Spinal cord (tissue), 10 donors: Measurements from ENCODE around the gene IGFALS. TPM values are rescaled to one million over a fixed set of nuclear protein-coding genes. Genes with fewer than 3 reads are reported as not detected.
A peak's percentile ranks its signal among the peaks of the same experiment; 100 is the strongest.

Experiments
- DNase-seq, 6 donors: peaks; one replicate each; pipeline versions ENCODE4 v3.0.0 to v3.0.0-alpha.2; 2013 to 2015; ENCODE audit warnings: low spot score in 6 of 6, low read depth in 4 of 6
- H3K27ac ChIP-seq: one replicate; pipeline ENCODE4 v1.5.1; 2013; ENCODE audit warnings: low read depth, low read length, control low read depth
- H3K27me3 ChIP-seq: one replicate; pipeline ENCODE4 v1.6.1; 2013; ENCODE audit warnings: low read length; ENCODE audit not compliant: control insufficient read depth, insufficient read depth
- H3K36me3 ChIP-seq: one replicate; pipeline ENCODE4 v1.6.1; 2013; ENCODE audit warnings: low read length; ENCODE audit not compliant: control insufficient read depth, insufficient read depth
- H3K4me1 ChIP-seq: one replicate; pipeline ENCODE4 v1.6.1; 2013; ENCODE audit warnings: low read length; ENCODE audit not compliant: control insufficient read depth, insufficient read depth
- H3K4me3 ChIP-seq: one replicate; pipeline ENCODE4 v1.5.1; 2013; ENCODE audit warnings: low read depth, low read length, control low read depth
- H3K9me3 ChIP-seq: one replicate; pipeline ENCODE4 v1.6.1; 2013; ENCODE audit warnings: low read length; ENCODE audit not compliant: control insufficient read depth, insufficient read depth
- WGBS: methylation state at CpG from one replicate; pipeline ENCODE4 v1.1.5; 2013; ENCODE audit warnings: missing lambda C conversion rate; ENCODE audit not compliant: insufficient coverage; 5-methylcytosine and 5-hydroxymethylcytosine counted together
- polyA plus RNA-seq, 2 donors: library from polyadenylated mRNA; unstranded; fragments of 120-200 nt; gene quantifications; one replicate each; pipeline ENCODE4 v1.2.1, GENCODE V29; 2013; ENCODE audit not compliant: insufficient read length in 2 of 2
- total RNA-seq, 2 donors: library from RNA; depleted of rRNA in 1 of 2; stranded (reverse); fragments of 120-200 nt in 1 of 2; fragments of >200 nt in 1 of 2; gene quantifications; one replicate each; pipeline versions ENCODE4 v1.2.3 to v1.2.4, GENCODE V29; 2013 to 2014
- donor health status: healthy.

The IGFALS gene
- total and polyA plus RNA-seq, 4 donors, result 0.33 to 1.3 (median 0.39) TPM; not detected in 1

DNA sequence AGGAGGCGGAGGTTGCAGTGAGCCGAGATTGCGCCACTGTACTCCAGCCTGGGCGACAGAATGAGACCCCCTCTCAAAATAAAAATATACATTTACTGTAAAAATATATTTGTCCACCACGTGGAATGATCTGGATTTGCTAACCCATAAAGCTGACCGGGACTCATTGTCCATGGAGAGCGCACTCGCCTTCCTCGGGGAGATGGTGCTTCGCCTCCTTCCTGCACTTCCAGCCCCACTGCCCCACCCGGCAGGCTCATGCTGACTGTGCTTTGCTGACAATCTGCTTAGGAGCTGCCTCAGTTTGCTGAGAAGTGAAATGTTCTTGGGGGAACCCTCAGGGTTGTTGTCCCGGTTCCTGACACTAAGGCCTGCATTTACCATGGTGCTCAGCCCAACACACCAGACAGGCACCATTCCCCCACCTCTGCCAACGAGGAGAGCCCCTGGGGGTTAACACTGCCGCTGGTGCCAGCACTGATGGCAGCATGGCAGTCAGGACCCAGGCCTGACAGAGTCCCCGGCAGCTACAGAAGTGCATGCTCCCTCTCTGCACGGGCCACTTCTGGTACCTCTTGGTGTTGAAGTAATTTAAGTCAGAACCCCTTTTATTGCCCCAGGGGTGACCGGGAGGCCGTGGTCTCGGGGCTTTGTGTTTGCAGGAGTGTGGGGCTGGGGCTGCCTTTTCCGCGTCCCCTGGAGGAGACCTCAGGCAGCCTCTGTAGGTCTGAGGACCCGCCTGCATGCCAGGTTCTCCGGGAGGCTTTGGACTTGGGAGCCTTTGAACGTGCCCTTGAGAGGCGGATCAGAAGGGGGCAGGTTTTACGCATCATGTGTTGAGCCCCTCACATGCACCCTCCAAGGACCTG lies 8.3 kb downstream of the IGFALS start:
- Histone ChIP-seq H3K4me3 (no peak overlapping the region), H3K9me3 (no peaks in the 10 kb centered on the region), H3K27ac (no peak overlapping the region), H3K36me3 (peaks cover 71% of the 10 kb centered on the region), H3K4me1 (peaks cover 32% of the 10 kb centered on the region), H3K27me3 (no peaks in the 10 kb centered on the region)
- no peak for DNase-seq
- 92% methylated on average over 19 of the region's 26 CpGs for WGBS

DNA sequence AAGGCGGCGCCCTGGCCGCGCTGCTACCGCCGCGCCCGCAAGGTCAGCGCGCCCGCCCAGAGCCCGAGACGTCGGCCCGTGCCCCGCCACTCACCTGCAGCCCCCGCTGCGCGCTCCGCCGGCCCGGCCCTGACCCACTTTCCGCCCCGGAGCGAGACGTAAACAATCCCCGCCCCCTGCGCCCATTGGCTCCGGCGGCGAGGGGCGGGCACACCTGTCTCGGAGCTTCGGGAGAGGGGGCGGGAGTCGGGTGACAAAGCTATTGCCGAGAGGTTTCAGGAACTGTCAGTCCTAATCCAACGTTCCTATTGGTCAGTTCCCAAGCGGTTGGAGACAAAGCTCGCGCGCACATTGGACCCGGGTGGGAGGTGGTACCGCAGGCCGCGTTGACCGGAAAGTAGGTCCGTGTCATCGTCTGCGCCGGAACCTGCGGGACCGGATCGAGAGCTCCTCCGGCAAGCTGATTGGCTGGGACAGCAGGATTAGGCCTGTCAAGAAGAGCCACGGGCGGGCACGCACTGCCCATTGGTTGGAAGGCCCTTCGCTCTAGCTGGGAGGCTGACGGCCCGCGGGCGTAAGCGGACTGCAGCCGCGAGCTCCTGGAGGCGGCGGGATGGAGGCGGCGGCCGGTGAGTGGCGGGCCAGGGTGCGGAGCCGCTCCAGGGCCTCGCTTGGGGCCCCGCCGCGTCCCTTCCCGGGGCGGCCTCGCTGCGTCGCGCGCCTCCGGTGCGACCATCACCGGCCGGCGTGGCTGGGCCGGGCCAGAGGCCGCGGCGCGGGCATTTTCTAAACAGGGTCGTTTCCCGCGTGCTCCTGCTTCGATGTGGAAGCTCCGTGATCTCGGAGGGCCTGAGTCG lies 10.9 kb downstream of the IGFALS start, which contains the start of the genes NUBP2 and SPSB3:
Gene NUBP2, plus strand, starts transcription at position 553 of the 857 bp plus-strand sequence. Its CDS starts 61 bp downstream, at position 614.
Gene SPSB3, minus strand, starts transcription at position 164 of the 857 bp plus-strand sequence. CDS start 1,088 bp downstream, outside the sequence.
- peaks cover 45% of the 10 kb centered on the region for H3K4me1 ChIP-seq
- peak within 1 kb of the TSS; percentile 40 for H3K27ac ChIP-seq
- DNase-seq, result peak; percentile 97 to 100 (median 100)
- under 1% methylated on average over 102 of the region's 102 CpGs for WGBS
- no peaks in the 10 kb centered on the region for H3K9me3 ChIP-seq
- H3K27me3 ChIP-seq, result no peaks in the 10 kb centered on the region
- peak within 1 kb of the TSS; percentile 80 for H3K4me3 ChIP-seq
- H3K36me3 ChIP-seq, result peaks cover 71% of the 10 kb centered on the region

DNA sequence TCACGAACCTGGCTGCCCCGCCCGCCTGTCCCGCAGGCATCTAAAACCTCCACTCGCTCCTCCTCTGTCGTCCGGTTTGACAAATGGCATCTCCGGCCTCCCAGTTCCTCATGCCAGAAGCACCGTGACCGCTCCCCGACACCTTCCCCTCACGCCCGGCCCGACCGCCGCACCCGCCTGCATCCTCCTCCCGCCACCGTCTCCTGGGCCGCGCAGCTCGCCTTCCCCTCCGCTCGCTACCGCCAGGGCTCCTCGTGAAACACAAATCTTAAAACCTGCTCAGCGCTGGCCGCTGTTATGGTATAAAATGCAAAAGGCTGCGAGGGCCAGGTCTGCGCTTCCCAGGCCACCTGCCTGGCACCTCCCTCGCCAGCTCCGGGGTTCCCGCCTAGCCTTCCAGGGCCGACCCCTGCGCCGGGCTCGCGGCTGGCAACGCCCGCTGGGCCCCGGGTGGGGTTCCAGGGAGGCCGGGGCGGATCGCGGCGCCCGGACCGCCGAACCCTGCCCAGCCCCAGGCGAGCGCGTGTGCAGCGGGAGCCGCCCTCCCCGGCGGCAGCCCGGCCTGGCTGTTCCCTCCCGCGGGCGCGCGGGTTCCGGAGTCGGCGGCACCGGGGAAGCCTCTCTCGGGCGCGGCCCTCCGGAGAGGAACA lies 11.6 kb downstream of the IGFALS start:
- Histone ChIP-seq H3K36me3 (peaks cover 71% of the 10 kb centered on the region), H3K27me3 (no peaks in the 10 kb centered on the region), H3K27ac (peak overlapping the region; percentile 40), H3K4me3 (peak overlapping the region; percentile 80), H3K4me1 (peaks cover 45% of the 10 kb centered on the region), H3K9me3 (no peaks in the 10 kb centered on the region)
- WGBS, result under 1% methylated on average over 70 of the region's 70 CpGs
- peak in 1 of 6 donors; percentile 12 for DNase-seq

DNA sequence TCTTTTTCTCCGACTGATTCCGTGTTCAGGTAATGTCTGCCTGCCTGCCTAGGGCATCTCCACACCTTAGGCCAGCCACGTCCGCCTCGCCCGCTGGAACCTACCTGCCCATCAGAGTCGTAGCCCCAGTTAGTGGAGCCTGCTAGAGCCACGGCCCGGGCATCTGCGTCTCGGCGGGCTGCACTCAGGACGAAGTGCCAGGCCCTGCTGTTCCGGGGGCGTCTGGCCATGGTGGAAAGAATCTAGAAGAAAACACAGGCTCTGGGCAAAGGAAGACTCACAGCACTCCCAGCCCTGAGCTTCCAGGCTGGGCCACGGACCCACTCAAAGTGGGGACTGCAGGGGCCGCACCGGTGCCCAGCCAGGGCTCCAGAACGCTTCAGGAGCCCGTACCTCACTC lies 12.3 kb downstream of the IGFALS start:
- Histone ChIP-seq H3K9me3 (no peaks in the 10 kb centered on the region), H3K27me3 (no peaks in the 10 kb centered on the region), H3K4me1 (peaks cover 45% of the 10 kb centered on the region), H3K4me3 (peak overlapping the region; percentile 80), H3K27ac (no peak overlapping the region), H3K36me3 (peaks cover 71% of the 10 kb centered on the region)
- WGBS, result 71% methylated on average over 20 of the region's 20 CpGs
- no peak for DNase-seq

DNA sequence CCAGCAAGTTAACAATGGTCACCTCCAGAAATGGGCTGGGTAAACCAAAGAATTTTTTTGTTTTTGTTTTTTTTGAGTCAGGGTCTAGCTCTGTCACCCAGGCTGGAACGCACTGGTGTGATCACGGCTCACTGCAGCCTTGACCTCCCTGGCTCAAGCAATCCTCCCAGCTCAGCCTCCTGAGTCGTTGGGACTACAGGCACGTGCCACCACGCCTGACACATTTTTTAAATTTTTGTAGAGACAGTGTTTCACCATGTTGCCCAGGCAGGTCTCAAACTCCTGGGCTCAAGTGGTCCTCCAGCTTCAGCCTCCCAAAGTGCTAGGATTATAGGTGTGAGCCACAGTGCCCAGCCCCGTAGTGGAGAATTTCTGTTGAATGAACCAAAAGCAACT lies 12.8 kb downstream of the IGFALS start:
- DNase-seq, result no peak
- Histone ChIP-seq H3K27ac (no peak overlapping the region), H3K9me3 (no peaks in the 10 kb centered on the region), H3K4me3 (no peak overlapping the region), H3K27me3 (no peaks in the 10 kb centered on the region), H3K4me1 (peaks cover 45% of the 10 kb centered on the region), H3K36me3 (peaks cover 71% of the 10 kb centered on the region)
- WGBS, result 88% methylated on average over 2 of the region's 6 CpGs

DNA sequence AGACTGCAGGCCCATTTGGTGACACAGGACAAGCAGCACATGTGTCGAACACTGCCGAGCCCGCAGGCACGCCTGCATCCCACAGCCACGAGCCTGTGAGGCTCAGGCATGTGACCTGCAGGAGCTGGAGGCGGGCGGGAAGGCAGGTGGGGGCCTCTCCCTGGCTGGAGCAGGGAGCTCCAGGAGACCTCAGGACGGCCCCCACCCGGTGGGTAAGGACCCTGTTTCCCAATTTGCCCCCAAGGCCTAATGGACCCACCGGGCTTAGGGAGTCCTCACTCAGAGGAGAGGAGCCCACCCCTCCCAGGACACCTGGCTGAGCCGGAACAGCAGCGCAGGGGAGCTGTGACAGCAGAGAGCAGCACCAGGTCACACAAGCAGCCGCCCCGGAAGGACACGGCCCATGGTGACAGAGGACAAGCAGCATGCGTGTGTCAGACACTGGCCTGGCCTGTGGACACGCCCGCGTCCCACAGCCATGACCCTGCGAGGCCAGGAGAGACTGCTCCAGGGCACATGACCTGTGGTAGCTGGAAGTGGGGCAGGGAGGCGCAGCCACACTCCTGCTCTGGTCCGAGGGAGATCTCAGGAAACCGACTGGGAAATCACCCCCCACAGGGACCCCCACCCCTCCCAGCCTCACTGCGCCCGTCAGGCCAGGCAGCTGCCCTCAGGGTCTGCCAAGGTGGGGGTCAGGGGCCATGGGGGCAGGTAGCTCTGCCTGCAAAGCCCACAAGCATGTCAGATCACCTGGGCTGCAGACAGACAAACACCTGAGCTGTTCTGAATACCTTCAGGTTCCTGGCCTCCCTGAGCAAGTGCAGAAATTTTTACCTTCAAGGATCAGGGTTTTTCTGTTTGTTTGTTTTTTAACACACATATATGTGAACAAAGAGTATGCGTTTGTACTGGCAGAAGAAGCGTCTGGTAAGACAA lies 13.5 kb downstream of the IGFALS start:
- Histone ChIP-seq H3K4me1 (peaks cover 45% of the 10 kb centered on the region), H3K9me3 (no peaks in the 10 kb centered on the region), H3K36me3 (peaks cover 71% of the 10 kb centered on the region), H3K4me3 (no peak overlapping the region), H3K27ac (no peak overlapping the region), H3K27me3 (no peaks in the 10 kb centered on the region)
- DNase-seq, result no peak
- 87% methylated on average over 26 of the region's 27 CpGs for WGBS

DNA sequence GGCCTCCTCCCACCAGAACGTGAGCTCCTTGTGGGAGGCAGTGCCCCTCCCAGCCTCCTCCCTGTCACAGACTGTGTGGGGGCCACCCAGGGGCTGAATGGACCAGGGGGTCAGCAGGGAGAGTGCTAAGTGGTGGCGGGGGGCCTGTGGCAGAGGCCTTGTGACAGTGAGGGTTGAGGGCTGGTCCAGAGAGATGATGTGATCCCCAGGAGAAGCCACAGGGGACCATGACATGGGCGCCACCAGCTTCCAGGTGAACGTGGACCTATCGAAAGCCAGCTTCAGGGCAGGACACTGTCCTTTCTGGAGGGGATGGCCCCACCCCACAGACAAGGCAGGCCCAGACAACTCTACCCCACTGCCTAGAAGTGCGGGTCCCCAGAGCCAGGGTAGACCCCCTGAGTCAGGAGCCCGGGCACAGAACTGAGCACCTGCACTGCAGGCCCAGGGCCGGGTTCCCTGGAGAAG lies 14.2 kb downstream of the IGFALS start:
- WGBS, result 82% methylated on average over 8 of the region's 8 CpGs
- H3K27ac ChIP-seq, result no peak overlapping the region
- H3K36me3 ChIP-seq, result peaks cover 74% of the 10 kb centered on the region
- H3K27me3 ChIP-seq, result no peaks in the 10 kb centered on the region
- no peak for DNase-seq
- H3K4me3 ChIP-seq, result no peak overlapping the region
- peaks cover 48% of the 10 kb centered on the region for H3K4me1 ChIP-seq
- no peaks in the 10 kb centered on the region for H3K9me3 ChIP-seq

DNA sequence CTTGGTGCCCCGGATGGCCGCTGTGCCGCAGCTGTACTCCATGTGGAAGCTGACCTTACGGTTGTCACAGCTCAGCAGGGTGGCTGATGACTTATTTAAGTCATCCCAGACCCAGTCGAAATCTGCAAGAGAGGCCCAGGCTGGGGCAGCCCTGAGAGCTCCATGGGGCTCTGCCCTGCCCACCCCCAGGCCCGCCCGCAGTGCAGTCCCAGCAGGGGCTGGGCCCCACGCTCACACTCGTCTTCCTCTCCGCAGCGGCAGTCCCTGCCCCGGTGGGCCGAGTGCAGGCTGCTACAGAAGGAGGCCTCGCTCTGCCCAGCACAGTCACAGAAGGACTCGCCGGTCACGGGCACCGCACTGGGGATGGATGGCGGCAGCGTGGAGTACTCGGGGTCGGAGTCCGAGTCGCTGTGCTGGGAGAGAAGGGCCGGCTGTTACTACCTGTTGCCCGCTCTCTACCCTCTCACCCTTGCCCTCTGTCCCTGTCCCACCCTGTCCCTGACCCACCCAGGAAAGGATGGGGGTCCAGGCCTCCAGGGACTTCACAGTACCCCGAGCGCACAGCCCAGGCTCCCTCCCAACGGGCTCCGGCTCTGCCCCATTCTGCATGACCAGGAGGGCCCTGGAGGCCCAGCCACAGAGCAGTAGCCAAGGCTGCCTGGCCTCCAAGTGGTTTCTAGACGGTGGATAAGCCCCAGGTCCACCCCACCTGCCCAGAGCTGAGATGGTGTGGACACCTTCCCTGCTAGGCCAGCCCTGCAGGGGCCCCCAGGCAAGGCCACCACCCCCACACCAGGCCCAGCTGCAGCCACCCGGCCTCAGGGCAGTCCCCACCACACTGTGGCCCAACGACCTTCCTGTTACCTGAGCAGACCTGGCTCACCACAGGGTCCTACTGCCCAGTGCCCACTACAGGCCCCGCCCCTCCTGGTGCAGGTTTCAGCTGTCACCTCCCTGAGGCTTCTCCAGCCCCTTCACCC lies 15.0 kb downstream of the IGFALS start:
- Histone ChIP-seq H3K9me3 (no peaks in the 10 kb centered on the region), H3K4me3 (no peak overlapping the region), H3K4me1 (peaks cover 47% of the 10 kb centered on the region), H3K27me3 (no peaks in the 10 kb centered on the region), H3K27ac (no peak overlapping the region), H3K36me3 (peaks cover 77% of the 10 kb centered on the region)
- DNase-seq, result no peak
- WGBS, result 83% methylated on average over 34 of the region's 34 CpGs
